Head of caudate nucleus (tissue), 42 donors: ENCODE data around the gene HIKESHI.

Experiments
- DNase-seq, 42 donors: peaks; one replicate each; pipeline versions ENCODE4 v3.0.0 to v3.0.0-alpha.2; 2020 to 2021; ENCODE audit warnings: mixed read lengths in 7 of 42
- intact Hi-C: fragments of 100-400 bp; cut with DNase I; formaldehyde crosslinking; loops from one replicate; pipeline ENCODE4 v1.15.0; 2022

Gene HIKESHI

DNA sequence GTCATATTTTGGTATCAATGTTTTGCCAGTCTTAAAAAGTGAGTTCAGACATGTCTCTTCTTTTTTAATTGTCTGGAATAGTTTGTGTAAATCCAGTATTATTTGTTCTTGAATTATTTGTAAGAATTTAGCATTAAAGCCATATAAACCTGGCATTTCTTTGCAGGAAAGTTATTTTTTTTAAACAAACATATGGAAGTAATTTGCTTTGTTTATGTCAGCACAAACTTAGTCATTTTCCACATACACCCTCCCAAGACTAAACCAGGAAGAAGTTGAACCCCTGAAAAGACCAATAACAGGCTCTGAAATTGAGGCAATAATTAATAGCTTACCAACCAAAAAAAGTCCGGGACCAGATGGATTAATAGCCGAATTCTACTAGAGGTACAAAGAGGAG lies 63.5 kb downstream of the HIKESHI start:
- intact Hi-C loops: no loop called here
- DNase-seq: no peak

DNA sequence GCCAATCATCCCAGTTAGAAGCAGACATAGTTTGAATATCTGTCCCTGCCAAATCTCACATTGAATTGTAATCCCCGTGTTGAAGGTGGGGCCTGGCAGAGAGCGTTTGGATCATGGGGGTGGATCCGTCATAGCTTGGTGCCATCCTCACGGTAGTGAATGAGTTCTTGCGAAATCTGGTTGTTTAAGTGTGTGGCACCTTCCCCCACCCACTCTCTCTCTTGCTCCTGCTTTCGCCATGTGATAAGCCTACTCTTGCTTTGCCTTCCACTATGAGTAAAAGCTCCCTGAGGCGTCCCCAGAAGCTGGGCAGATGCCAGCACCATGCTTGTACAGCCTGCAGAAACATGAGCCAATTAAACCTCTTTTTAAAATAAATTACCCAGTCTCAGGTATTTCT lies 67.6 kb downstream of the HIKESHI start:
- DNase-seq: no peak
- intact Hi-C loops: no loop called here

DNA sequence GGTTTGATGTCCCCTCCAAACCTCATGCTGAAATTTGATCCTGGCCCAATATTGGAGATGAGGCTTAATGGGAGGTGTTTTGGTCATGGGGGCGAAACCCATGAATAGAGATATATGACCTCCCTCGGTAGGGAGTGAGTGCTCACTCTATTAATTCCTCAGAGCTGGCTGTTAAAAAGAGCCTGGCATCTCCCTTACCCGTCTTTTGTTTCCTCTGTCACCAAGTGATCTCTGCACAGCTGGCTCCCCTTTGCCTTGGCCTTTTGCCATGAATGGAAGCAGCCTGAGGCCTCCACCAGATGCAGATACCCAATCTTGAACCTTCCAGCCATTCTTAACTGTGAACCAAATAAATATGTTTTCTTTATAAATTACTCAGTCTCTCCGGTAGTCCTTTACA lies 68.1 kb downstream of the HIKESHI start:
- intact Hi-C loops: no loop called here
- DNase-seq: no peak

DNA sequence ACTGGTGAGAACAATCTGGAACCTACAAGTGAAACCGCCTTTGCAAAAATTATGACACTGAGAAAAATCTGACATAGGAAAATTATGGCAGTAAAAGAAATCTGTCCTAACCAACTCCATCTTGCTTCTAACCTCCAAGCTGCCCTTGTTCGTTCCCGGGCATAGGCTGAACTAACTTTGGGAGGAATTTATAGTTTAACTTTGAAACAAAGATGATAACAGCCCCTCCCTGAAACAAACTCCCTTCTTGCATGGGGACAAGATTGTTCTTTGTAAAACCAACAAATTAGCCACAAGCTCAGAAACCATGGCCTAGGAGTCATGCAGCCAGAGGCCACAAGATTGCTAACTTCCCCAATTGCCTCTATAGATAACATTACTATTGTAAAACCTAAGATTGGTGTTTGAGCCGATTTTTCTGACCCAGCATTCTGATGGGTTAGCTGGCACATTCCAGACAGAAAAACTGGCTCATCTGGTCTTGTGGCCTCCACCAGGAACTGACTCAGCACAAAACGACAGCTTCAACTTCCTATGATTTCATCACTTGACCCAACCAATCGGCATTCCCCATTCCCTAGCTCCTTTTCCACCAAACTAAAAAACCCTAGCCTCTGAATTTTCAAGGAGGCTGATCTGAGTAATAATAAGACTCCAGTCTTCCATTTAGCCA lies 69.0 kb downstream of the HIKESHI start:
- DNase-seq: no peak
- intact Hi-C loops: no loop called here

DNA sequence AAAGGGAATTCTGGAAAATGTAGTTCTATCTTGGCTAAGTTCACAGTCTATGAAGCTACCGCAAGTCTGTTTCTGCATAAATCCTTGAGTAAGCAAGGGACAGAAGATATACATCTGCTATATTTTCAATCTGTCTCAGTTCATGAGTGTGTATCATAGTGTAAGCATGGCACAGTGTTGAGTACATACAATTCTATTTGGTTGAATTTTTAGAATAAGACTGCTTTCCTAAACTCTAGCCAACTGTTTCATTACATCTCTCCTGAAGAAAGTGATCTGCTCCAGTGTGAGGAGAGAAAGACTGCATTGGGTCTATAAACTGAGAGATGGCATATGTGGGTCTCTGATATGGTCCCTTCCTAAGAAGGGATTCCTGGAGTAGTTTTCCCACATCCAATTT lies 70.0 kb downstream of the HIKESHI start:
- intact Hi-C loops: no loop called here
- DNase-seq: no peak

DNA sequence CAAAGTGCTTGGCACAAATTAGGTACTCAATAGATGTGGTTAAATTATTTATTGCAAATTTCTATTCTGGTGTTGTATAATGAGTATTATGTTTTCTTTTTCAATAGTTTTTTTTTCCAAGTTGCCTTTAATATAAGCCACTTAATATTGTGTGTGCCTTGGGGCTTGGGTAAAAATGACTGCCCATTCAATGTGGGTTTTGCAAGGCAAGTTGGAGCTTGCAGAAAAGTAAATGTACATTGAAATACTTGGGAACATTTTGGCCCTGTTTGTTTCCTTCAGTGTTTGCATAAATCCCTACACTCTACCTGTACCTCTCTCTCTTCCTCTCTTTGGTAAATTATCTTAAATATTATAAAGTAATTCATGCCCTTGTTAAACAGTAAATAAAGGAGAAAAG lies 70.5 kb downstream of the HIKESHI start:
- no peak for DNase-seq
- intact Hi-C loops: no loop called here

DNA sequence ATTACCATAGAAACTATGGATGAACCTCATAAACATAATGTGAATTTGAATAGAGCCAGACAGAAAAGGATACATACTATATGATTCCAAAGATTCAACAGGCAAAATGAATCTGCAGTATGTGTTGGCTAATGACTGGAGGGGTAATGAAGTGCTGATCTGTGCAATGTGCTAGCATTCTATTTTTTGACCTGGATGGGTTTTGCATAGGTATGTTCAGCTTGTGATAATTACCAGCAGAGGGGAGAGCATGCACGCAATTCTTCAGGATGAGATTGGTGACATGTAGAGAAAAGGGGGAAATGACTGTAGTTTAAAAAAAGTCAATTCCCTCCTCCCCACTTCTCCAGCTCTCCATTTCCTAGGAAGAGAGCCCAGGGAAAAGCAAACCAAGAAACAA lies 72.0 kb downstream of the HIKESHI start:
- no peak for DNase-seq
- intact Hi-C loops: no loop called here

DNA sequence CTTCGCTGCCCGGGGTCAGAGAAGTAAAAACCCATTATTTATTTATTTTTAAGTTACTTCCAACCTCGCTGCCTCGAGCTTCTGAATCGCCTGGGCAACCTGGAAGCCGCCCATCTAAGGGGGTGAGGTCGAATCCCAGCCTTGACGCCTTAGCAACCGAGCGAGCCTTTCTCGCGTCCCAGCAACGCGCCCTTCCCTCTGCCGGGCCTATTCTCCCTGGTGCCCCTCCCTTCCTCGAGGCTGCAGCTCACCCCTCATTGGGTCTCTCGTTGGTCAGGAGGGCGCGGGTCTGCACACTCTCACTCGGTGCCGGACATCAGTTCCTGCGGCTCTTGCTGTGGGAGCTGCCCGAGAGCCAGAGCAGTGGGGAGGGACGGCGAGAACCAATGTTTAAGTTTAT lies 72.5 kb downstream of the HIKESHI start, which contains the start of gene CCDC81:
Gene CCDC81 (plus strand): TSS at position 302 of the 400 bp plus-strand sequence. CDS start 277 bp downstream, outside the sequence.
- intact Hi-C loops: no loop called here
- DNase-seq: peak in 26 of 42 donors; percentile 2 to 50 (median 22)

DNA sequence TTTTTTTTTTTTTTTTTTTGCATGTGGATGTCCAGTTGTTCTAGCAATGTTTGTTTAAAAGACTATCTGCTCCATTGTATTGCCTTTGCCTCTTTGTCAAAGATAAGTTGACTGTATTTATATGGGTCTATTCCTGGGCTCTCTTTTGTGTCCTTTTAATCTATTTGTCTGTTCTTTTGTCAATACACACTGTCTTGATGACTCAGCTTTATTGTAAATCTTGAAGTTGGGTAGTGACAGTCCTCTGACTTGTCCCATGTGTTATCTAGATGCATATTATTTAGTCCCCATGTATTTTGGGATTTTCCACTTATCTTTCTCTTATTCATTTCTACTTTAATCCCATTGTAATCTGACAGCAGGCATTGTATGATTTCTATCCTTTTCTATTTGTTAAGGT lies 75.9 kb downstream of the HIKESHI start:
- no peak for DNase-seq
- intact Hi-C loops: no loop called here

DNA sequence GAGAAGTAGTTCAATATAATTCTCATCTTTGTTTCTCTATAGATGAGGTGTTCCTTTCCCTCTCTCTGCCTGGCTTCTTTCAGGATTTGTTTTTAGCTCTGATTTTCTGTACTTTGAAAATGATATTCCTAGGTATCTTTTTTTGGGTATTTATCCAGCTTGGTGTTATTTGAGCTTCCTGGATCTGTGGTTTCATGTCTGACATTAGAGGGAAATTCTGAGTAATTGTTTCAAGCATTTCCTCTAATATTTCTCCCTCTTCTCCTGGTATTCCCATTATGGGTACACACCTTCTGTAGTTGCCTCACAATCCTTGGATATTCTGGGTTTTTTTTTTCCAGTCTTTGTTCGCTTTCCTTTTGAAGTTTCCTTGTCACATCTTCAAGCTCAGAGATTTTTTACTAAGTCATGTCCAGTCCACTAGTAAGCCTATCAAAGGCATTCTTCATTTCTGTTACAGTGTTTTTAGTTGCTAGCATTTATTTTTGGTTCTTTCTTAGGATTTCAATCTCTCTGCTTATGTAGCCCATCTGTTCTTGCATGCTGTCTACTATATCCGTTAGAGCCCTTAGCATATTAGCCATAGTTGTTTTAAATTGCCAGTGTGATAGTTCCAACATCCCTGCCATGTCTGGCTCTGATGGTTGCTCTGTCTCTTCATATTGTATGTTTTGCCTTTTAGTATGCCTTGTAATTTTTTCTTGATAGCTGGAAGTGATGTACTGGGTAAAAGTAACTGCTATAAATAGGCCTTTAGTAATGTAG lies 78.4 kb downstream of the HIKESHI start:
- no peak for DNase-seq
- intact Hi-C loops: no loop called here

DNA sequence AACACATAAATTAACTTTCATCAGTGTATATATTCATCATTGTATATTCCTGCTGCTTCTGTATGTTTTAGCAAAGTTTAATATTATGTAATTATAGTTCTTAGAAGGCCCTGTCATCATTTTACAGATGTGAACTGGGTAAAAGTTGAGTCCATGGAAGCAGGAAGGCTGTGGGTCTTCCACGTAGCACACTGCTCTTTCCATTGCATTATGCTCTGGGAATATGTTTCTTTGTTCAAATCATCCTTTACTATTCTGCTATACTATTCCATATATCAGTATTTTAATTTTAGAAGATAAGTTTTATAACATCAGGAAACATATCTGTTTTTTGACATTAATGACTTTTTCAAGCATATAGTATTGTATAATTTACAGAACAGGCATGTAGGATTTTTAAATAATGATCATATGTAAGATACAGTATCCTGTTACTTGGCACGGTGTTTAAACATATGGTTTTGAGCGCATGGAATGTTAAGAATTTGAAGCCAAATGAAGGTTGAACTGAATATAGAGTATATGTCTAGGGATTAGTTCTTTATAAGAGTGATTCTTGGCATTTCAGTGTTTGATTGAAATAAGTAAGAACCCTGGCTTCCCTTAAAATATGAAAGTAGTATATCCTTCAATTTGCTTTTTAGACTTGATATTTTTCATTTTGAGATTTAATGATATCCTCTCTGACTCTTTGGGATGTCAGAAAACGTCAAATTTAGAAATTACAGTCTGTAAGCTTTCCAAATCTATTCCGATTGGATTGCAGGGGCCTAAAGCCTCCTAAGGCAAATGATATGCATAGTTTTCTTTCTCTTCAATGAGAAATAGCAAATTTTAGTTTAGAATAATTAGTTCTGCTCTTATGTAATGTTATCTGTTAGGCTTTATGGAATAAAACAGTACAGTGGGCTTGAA lies 81.3 kb downstream of the HIKESHI start:
- no peak for DNase-seq

DNA sequence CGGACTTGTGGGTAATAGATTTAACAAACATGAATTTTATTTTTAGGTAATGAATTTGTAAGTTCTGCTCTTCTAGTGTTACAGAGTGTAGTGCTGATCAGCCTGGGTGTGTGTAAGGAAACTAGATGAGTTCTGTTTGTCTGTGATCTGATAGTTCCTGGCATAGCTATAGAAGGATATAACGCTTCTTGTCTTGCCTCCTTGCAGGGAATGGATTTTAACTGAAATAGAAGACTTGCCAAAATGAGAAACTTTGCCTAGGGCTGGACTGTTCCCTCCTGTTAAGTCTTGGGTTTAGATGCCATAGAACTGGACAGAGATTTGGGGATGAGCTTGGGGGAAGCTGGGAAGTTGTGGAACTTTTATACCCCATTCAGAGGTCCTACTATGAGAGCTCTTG lies 84.2 kb downstream of the HIKESHI start:
- DNase-seq: no peak
- intact Hi-C loops: no loop called here

More for the DNA sequence above, 81.3 kb downstream of the HIKESHI start:
- intact Hi-C loops: no loop called here

DNA sequence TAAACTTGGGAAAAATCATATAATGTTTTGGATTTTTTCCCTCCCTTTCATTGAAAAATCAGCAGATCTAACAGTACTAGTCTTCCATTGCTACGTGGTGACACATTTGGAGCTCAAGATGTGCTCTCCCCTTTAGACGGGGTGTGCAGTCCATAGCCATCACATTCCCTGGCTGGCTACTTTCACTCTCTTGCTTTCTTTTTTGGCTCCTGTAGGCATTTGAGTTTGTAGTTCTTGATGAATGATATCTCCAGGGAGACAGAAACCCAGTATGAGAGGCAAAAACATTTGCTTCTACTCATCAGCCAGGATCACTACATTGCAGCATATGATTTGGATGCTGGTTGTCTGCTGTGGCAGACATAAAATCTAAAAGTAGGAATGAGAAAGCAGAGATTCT lies 84.7 kb downstream of the HIKESHI start:
- no peak for DNase-seq
- intact Hi-C loops: no loop called here

DNA sequence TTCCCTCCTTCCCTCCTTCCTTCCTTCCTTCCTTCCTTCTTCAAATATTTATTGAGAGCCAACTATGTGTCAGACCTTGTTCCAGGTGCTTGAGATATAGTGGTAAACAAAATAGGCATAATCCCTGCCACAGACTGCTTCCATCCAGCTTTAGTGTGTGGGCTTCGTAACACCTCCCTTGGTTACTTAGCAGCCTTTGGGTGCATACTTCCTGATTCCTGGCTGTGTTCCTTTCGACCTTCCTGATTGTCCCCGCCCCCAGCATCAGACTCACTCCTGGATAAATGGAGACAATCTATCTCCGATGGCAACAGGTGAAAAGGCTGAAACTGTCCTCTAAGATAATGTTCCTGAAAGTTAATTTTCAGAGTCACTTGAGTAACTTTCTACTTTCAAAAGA lies 86.2 kb downstream of the HIKESHI start:
- intact Hi-C loops: no loop called here
- DNase-seq: no peak

DNA sequence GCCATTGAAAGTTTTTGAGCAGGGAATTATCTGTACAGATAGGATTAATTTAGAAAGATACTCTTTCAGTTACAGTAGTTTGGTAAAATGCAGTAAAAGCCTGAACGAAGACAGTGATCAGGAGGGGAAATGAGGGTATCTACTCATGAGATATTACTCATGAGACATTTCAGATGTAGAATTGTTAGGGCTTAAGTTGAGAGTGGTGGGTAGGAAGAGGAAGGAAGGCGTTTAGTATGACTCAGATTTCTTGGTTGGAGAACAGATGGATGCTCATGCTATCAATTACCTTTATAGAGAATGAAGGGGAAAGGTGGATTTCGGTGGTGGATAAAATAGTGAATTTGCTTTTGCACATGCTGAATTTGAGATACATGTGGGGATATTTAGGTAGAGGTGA lies 88.4 kb downstream of the HIKESHI start:
- no peak for DNase-seq
- intact Hi-C loops: no loop called here

DNA sequence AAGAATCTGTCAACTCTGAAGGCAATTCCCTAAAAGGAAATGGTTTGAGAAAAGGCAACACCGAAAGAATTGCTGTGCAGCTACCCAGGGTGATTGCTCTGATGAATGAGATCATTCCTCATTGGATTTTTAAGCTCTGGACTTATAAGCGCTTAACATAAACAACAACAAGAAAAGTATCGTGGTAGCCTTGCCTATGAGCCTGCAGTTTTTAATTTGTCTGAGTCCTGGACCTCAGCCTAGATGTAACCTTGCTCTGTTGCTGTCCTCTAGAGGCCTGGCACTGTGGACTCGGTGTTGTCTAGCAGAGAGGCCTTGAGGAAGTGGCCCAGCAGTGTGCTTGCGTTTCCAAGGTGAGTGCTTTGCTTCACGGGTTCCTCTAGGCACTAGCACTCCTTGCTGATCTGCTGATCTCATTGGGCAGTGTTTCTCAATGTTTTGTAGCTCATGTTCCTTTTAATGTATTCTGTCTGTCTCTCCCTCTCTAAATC lies 93.1 kb downstream of the HIKESHI start:
- intact Hi-C loops: no loop called here
- peak in 16 of 42 donors; percentile 4 to 46 (median 22) for DNase-seq
